B cell (primary cell): ENCODE results near the gene EIF3J. TPM values are rescaled to one million over a fixed set of nuclear protein-coding genes. Genes with fewer than 3 reads are reported as not detected.
"Not testable (repeated sequence)": the region's sequence is repeated elsewhere in the genome, so short reads cannot be mapped to it uniquely, and the experiment has no call there.

Experiments
- ATAC-seq: fragments of 200-7000 bp; cut with Tn5 transposase; one replicate; pipeline ENCODE4 v1.10.0; 2021; ENCODE audit warnings: low read depth, mild to moderate bottlenecking, moderate number of reproducible peaks, moderate library complexity
- CTCF ChIA-PET: fragments of 350-600 bp; sonication (Branson Sonifier 250); formaldehyde crosslinking; loops from one replicate; lab custom pipeline; 2021; ENCODE audit warnings: antibody characterized with exemption, inconsistent platforms; lab: Charles Lee
- POLR2A ChIA-PET: fragments of 350-600 bp; sonication (Branson Sonifier 250); formaldehyde crosslinking; loops from one replicate; lab custom pipeline; 2021; ENCODE audit warnings: antibody characterized with exemption; lab: Charles Lee
- DNase-seq: peaks from one replicate; pipeline ENCODE4 v3.0.0; 2013
- H2AFZ ChIP-seq: 2 replicates; pipeline ENCODE4 v1.6.1; 2012; ENCODE audit warnings: mild to moderate bottlenecking, low read depth, low read length; ENCODE audit not compliant: insufficient read depth, poor library complexity, severe bottlenecking
- H3K27ac ChIP-seq, 2 donors: 1 replicate in 1 of 2; 2 replicates in 1 of 2; pipeline ENCODE4 v1.5.1; 2012 to 2013; ENCODE audit warnings: low read length in 2 of 2, mild to moderate bottlenecking in 2 of 2, moderate library complexity in 1 of 2
- H3K27me3 ChIP-seq, 4 experiments: fragments of 200-600 bp in 1 of 4; sonication (generic) in 1 of 4; replicated peaks in 1 of 4; 1 replicate in 2 of 4; 2 replicates in 2 of 4; pipeline versions ENCODE4 v1.6.1 to v1.7.0; 2013 to 2016; ENCODE audit warnings: low read length in 3 of 4, mild to moderate bottlenecking in 2 of 4, mixed read lengths in 1 of 4, moderate library complexity in 1 of 4; ENCODE audit not compliant: insufficient read depth in 4 of 4, control insufficient read depth in 3 of 4; ENCODE audit errors: control extremely low read depth in 1 of 4
- H3K36me3 ChIP-seq, 2 experiments: replicated peaks in 1 of 2; 1 replicate in 1 of 2; 2 replicates in 1 of 2; pipeline versions ENCODE4 v1.6.1 to v1.7.1; 2013; ENCODE audit warnings: low read length in 1 of 2; ENCODE audit not compliant: insufficient read depth in 2 of 2, control insufficient read depth in 1 of 2; ENCODE audit errors: control extremely low read depth in 1 of 2, extremely low read depth in 1 of 2
- H3K4me1 ChIP-seq, 2 donors: fragments of 200-600 bp in 1 of 2; sonication (generic) in 1 of 2; 1 replicate in 1 of 2; 2 replicates in 1 of 2; pipeline versions ENCODE4 v1.5.1 to v1.6.1; 2013 to 2017; ENCODE audit warnings: low read length in 2 of 2; ENCODE audit not compliant: control insufficient read depth in 2 of 2, insufficient read depth in 2 of 2
- H3K4me2 ChIP-seq: replicated peaks from 2 replicates; pipeline ENCODE3; 2012; ENCODE audit warnings: mild to moderate bottlenecking, low read depth, low read length; ENCODE audit not compliant: poor library complexity, severe bottlenecking
- H3K4me3 ChIP-seq, 5 experiments: fragments of 200-600 bp in 1 of 5; sonication (generic) in 1 of 5; 1 replicate in 3 of 5; 2 replicates in 2 of 5; pipeline versions ENCODE4 v1.5.1 to v1.7.0; 2011 to 2016; ENCODE audit warnings: low read length in 4 of 5, mild to moderate bottlenecking in 4 of 5, low read depth in 2 of 5, control low read depth in 1 of 5, moderate library complexity in 1 of 5; ENCODE audit not compliant: insufficient read depth in 1 of 5; ENCODE audit errors: control extremely low read depth in 1 of 5, extremely low read depth in 1 of 5
- H3K79me2 ChIP-seq: fragments of 200-600 bp; sonication (generic); one replicate; pipeline ENCODE4 v1.6.0; 2016; ENCODE audit warnings: low read length; ENCODE audit not compliant: control insufficient read depth, insufficient read depth
- H3K9ac ChIP-seq: fragments of 200-600 bp; sonication (generic); 2 replicates; pipeline ENCODE4 v1.6.1; 2017; ENCODE audit warnings: mild to moderate bottlenecking, low read length, moderate library complexity
- H3K9me3 ChIP-seq, 3 donors: one replicate each; pipeline versions ENCODE4 v1.6.1 to v1.7.1; 2013; ENCODE audit warnings: low read length in 2 of 3; ENCODE audit not compliant: control insufficient read depth in 2 of 3, insufficient read depth in 1 of 3; ENCODE audit errors: control extremely low read depth in 1 of 3
- H4K20me1 ChIP-seq: 2 replicates; pipeline ENCODE4 v1.6.0; 2012; ENCODE audit warnings: mild to moderate bottlenecking, low read length; ENCODE audit not compliant: insufficient read depth, control insufficient read depth, poor library complexity, severe bottlenecking
- H3K27ac Mint-ChIP-seq: one replicate; pipeline ENCODE4 v1.8.0; 2021; ENCODE audit warnings: mixed read lengths
- H3K27me3 Mint-ChIP-seq: one replicate; pipeline ENCODE4 v1.8.0; 2021; ENCODE audit warnings: mixed read lengths
- H3K4me1 Mint-ChIP-seq: one replicate; pipeline ENCODE4 v1.8.0; 2021; ENCODE audit warnings: mixed read lengths
- H3K4me3 Mint-ChIP-seq: one replicate; pipeline ENCODE4 v1.8.0; 2021; ENCODE audit warnings: mixed read lengths
- H3K9me3 Mint-ChIP-seq: one replicate; pipeline ENCODE4 v1.8.0; 2022; ENCODE audit warnings: mixed read lengths; ENCODE audit not compliant: insufficient read depth
- CTCF ChIP-seq: fragments of 200-600 bp; IDR thresholded peaks from one replicate; pipeline ENCODE4 v1.8.0; 2022; ENCODE audit warnings: antibody characterized with exemption, mild to moderate bottlenecking
- EZH2 ChIP-seq: IDR thresholded peaks from 2 replicates; pipeline ENCODE4 v1.6.1; 2012; ENCODE audit warnings: borderline replicate concordance, low read depth, mild to moderate bottlenecking, moderate library complexity, low read length; ENCODE audit not compliant: insufficient read depth, poor library complexity, severe bottlenecking
- WGBS: methylation state at CpG from one replicate; pipeline ENCODE4 v1.1.5; 2013; ENCODE audit warnings: missing lambda C conversion rate; ENCODE audit not compliant: insufficient coverage; 5-methylcytosine and 5-hydroxymethylcytosine counted together
- intact Hi-C: fragments of 100-400 bp; cut with micrococcal nuclease; formaldehyde crosslinking; loops from one replicate; pipeline ENCODE4 v1.10.0; 2022
- polyA plus RNA-seq: library from polyadenylated mRNA; depleted of rRNA; stranded (reverse); fragments of >200 nt; gene quantifications from 2 replicates; pipeline ENCODE4 v1.2.3, GENCODE V29; 2012
- total RNA-seq, 2 donors: library from RNA; stranded (reverse); fragments of 120-200 nt in 1 of 2; gene quantifications; 1 replicate in 1 of 2; 2 replicates in 1 of 2; pipeline versions ENCODE4 v1.2.3 to v1.2.4, GENCODE V29; 2013 to 2022

EIF3J gene
- total and polyA plus RNA-seq, 2 donors (not counting 1 experiment from before 2014, with no cell fraction given): 16.5 to 66.7 TPM

GRCh38 chr15:44542596-44542995 is 5.6 kb downstream of the EIF3J start:
- Mint-ChIP-seq H3K4me3 (no peak overlapping the region), H3K27ac (no peak overlapping the region), H3K4me1 (peaks cover 57% of the 10 kb centered on the region), H3K27me3 (no peaks in the 10 kb centered on the region), H3K9me3 (no peaks in the 10 kb centered on the region)
- Histone ChIP-seq H3K27ac (no peak overlapping the region), H3K4me2 (no peak overlapping the region), H3K9me3 (no peaks in the 10 kb centered on the region), H3K27me3 (no peaks in the 10 kb centered on the region), H2AFZ (no peak overlapping the region), H3K9ac (no peak overlapping the region), H4K20me1 (peaks cover 46% of the 10 kb centered on the region), H3K4me1 (peaks cover 12 to 14% of the 10 kb centered on the region in 2 donors), H3K79me2 (peaks cover 96% of the 10 kb centered on the region), H3K4me3 (no peak overlapping the region), H3K36me3 (peaks cover 0 to 21% of the 10 kb centered on the region in 2 experiments)
- TF ChIP-seq CTCF: no peak
- TF ChIP-seq EZH2: no peak
- DNase-seq: no peak
- ATAC-seq: no peak
- ChIA-PET POLR2A (interaction anchor here (0.7 kb wide), 1 partner anchor 254 kb away, joined by 7 read pairs; the partner anchor contains the start of gene GOLM2), CTCF (interaction anchor here (0.6 to 1.4 kb wide), 5 partner anchors 9 to 46 kb away, joined by 3 to 4 read pairs (median 3); no protein-coding TSS in a partner anchor)
- intact Hi-C loops: no loop called here

GRCh38 chr15:44544745-44545144 is 7.8 kb downstream of the EIF3J start:
- H3K27ac Mint-ChIP-seq, ATAC-seq, H3K27ac ChIP-seq, H3K27me3 Mint-ChIP-seq, H3K9me3 ChIP-seq, H3K9ac ChIP-seq, H2AFZ ChIP-seq, intact Hi-C loops, H3K4me3 ChIP-seq, DNase-seq, H3K4me2 ChIP-seq, POLR2A ChIA-PET, H3K4me1 ChIP-seq, H3K27me3 ChIP-seq, H3K4me3 Mint-ChIP-seq, H3K9me3 Mint-ChIP-seq: not testable (repeated sequence)
- peaks cover 46% of the 10 kb centered on the region for H3K4me1 Mint-ChIP-seq
- H3K36me3 ChIP-seq: peaks cover 0 to 31% of the 10 kb centered on the region in 2 experiments
- WGBS: 100% methylated on average over 1 of the region's 5 CpGs
- CTCF ChIA-PET: interaction anchor here (0.6 kb wide), 2 partner anchors 34 to 153 kb away, joined by 3 read pairs; no protein-coding TSS in a partner anchor
- H4K20me1 ChIP-seq: peaks cover 57% of the 10 kb centered on the region
- H3K79me2 ChIP-seq: peaks cover 86% of the 10 kb centered on the region
